Fibroblast of skin of right biceps (primary cell): ENCODE results near the gene MPST.
A peak's percentile ranks its signal among the peaks of the same experiment; 100 is the strongest.

Experiments
- DNase-seq: peaks from one replicate; pipeline ENCODE4 v3.0.0-alpha.2; 2013

The MPST gene

DNA sequence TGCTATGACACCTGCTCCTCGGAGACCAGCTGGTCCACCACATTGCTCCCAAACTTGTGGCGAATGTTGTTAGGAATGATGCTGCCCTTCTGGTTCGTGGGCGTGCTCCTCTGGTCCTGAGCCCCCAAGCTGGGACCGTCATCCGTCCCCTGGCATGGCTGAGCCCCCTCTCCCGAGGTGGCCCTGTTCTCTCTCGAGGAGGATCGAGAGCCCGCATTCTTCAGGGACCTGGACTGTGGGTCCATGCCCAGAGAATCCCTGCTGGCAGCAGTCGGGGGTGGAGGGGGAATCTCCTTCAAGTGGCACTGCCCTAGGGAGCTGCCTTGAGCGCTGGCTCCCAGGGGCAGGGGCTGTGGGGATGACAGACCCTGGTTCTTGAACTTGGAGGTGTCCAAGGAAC lies 17.7 kb upstream of the MPST start:
- DNase-seq: no peak

DNA sequence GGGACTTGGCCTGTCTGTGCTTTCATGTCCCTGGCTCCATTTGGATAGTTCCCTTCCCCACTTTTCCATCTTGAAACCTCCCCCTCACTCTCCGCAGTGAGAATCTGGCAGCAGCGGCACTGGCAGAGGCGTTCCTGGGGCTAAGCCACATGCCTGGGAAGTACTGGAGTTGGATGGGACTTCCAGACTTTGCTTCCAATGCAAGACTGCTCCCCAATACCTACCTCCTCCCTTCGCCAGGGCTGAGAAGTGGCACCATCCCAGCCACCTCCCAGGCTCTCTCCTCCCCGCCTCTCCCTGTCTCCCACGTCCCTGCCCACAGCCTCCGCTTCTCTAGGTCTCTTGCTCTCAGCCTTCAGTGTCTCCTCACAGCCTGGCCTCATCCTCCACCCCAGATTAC lies 16.9 kb upstream of the MPST start:
- no peak for DNase-seq

DNA sequence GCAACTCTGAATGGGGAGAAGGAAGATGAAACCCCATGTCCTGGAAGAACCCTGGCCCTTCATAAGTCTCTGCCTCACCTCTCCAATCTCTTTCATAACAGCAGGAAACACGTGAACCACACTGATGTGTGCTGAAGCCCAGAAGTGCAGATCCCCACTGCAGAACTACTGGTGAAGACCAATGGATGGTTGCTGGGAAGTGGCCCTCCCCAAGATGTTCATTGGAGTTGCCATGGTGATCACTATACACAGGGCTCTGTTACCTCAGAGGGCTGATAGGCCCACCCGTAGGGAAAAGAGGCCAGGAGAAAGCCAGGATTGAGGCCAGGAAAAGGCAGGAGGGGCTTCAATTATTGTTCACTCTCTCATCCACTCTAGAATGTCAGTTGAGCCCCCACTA lies 11.9 kb upstream of the MPST start:
- no peak for DNase-seq

DNA sequence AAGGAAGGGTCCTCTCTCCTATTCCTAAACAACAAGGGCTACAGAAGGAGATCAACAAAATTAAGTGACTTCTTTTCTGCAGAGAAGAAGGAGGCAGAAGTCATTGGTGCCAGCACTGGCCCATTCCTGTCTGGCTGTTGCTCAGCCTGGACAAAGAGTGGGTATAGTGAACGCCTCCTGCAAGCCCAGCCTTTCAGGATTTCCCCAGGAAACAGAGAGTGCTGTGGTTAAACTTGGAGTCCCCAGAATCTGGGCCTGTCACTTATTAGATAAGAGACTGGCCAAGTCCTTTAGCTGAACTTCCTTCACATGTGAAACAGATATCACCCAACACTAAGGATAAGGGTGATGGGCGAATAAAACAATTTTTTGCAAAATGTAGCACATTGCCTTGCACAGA lies 11.2 kb upstream of the MPST start:
- no peak for DNase-seq

DNA sequence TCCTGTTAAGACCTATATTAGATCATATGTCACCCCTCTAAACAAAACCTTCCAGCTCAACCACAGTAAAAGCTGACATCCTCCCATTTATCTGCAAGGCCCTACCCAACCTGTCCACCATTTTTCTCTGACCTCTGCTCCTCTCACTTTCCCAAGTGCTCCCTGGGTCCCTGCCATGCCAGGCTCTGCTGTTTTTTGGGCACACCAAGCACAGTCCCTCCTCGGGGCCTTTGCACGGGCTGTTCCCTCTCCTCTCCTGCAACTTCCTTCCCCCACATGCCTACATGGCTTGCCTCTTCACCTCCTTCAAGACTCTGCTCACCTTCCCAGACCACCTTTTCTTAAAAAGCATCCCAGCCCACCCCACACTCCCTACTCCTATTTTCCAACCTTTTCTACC lies 10.1 kb upstream of the MPST start:
- DNase-seq: no peak

DNA sequence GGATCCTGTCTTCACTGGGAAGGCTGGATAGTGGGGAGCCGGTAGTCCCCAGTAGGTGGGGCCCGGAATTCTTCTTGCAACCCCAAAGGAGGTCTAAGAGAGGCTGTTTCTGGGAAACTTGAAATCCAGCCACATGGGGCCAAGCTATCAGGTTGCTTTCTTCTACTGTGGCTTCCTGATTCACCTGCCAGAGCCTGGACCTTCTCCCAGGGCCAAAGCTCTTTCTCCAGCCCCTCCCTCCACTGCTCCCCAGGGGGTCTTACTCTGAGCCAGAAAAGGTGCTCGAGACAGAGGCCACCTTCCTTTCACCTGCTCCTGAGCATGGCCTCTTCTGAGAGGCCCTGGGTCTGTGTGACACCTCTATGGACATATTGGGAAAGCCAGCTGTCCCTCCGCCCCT lies 9.4 kb upstream of the MPST start:
- no peak for DNase-seq

DNA sequence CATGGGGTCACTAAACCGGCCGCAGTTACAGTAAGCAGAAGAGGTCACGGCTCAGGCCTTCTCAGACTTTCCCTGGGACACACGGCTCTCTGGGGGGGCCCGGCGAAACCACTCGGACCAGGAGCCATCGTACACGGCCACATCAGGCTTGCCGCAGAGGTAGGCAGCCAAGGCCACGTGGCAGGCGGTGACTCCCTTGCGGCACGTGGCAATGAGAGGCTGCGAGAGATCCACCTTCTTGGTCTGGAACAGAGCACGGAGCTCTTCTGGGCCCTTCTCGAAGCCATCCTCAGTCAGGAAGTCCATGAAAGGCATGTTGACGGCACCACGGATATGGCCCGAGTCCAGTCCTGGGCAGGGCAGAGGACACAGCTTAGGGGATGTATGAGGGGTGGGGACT lies 8.6 kb upstream of the MPST start:
- no peak for DNase-seq

DNA sequence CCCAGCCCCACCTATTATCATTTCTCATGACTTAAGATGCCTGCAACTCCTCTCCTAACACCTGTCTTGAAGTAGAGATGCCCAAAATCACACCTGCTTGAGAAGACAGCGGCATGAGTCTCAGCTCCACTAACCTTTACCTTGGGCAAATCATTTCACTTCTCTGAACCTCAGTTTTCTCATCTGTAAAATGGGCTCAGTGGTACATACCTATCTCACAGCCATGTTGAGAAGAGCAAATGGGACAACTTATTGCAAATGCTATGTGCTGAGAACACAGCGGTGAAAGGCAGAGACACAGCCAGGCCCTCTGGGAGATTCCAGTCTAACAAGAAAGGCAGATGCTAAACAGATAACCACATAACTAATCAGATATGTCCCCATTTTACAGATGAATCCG lies 8.1 kb upstream of the MPST start:
- DNase-seq: no peak

DNA sequence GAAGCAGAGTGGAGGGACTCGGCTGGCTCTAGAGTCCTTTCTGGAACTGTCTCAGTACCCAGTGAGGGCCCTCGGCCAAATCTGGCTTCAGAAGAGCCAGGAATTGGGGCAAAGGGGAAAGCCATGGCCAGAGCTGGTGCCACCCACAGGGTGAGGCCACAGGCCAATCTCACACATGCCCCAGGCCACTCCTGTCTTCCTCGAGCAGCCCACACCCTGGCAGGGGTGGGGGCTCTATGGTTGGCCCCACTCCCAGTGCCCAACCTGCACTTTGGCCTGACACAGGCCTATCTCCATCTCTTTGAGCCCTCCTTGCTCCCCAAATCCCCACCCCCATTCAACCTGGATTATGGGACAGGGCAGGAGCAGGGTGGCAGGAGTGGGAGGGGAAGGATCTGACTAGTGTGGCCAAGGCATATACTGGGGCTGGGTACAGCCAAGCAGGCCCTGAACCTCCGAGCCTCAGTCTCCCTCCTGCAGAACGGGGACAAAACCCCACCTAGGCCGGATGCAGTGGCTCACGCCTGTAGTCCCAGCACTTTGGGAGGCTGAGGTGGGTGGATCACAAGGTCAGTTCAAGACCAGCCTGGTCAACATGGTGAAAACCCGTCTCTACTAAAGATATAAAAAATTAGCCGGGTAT lies 7.2 kb upstream of the MPST start:
- DNase-seq: no peak

DNA sequence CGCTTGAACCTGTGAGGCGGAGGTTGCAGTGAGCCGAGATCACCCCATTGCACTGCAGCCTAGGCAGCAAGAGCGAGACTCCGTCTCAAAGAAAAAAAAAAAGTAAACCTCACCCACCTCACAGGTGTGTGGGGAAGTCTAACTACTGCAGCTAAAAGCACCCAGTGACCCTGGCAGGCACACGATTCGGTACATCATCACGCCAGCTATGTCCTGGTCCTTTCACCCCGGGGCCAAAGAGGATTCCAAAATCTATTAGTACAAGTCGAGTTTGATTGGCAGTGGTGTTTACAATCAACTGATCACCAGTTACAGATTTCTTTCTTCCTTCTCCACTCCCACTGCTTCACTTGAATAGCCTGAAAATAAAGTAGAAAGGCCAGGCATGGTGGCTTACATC lies 6.6 kb upstream of the MPST start:
- DNase-seq: no peak

DNA sequence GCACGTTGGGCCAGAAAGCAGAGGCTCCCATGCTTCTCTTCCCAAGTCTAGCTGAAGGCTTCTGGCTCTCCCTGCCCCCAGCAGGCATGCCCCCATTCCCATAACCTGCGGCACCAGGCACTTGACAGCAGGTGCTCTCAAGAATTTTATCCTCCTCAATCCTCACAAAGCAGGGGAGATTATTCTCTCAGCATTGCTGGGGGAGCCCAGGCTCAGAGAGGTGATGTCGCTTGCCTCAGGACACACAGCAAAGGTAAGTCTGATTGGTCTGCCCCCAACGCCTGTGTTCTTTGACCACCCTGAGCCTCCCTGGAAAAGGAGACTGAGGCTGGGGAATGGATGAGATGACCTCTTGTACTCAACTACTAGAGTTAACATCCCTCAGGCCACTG lies 5.1 kb upstream of the MPST start:
- no peak for DNase-seq

DNA sequence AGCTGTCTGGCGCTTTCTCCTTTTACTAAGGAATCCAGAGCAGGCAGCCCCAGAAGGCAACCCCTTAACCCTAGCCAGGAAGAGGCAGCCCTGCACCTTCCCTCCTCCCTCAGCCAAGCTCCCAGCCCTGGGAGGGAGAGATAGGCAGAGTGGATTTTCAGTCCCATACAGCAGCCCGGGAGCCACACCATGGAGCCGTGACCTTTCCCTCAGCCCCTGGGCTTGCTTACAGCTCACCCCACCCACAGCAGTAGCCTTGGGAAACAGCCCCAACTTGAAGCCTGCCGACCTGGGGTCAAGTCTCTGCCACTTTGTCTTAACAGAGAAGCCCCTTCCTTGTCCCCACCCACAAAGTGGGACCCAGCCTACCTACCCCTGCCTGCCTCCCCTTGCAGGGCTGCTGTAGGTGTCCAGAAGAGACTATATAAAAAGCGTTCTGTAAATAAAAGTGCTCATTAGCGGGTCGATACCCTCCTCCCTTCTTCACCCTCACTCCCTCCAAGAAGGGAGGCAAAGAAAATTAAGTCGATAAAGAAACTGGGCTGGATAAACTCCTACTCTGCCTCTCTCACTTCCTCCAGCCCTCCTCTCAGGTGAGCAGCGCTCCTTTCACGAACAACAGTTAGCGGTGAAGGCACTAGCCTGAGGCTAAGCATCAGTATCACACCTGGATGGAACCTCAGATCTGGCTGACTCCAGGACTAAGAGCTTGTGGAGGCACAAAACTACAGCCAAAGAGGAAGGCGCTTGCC lies 4.5 kb upstream of the MPST start:
- no peak for DNase-seq

DNA sequence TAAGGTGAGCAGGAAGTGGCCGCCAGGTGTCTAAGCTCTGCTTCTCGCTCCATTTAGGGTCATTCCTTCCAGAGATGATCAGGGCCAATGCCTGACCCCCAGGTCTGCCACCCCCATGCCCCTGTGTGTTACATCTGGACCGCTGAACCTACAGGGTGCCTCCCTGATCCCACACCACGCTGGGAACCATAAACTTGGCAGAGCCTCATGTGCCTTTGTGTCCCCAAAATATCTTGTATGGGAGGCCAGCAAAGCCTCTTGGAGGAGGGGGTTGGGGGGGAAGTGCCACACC lies 4.0 kb upstream of the MPST start:
- no peak for DNase-seq

DNA sequence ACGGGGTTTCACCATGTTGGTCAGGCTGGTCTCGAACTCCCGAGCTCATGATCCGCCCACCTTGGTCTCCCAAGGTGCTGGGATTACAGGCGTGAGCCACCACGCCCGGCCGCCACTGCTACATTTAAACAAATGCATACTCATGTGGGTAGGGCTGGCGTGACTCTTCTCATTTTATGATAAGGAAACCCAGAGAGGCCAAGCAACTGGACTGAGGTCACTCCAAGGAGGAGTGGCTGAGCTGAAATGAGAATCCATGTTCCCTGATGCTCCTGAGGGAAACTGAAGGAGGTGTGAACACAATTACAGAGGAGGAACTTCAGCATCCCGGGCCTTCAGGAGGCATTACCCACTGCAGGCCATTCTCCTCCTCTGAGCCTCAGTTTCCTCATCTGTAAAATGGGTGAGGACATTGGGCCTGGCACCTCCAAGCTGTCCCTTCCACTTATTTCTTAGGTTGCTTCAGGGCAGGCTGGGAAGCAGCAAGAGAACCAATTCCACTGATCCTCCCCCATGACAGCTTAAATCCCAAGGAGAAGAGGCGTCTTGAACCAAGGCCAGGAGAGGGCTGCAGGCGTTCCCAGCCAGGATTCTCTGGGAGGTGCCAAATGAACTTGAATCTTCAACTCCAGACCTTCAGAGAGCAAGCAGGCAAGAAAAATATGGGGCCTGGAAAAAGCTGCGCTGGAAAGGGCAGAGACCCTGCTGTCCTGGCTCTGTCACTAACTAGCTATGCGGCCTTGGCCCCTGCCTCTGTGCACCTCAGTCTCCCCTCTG lies 3.2 kb upstream of the MPST start:
- DNase-seq: no peak

DNA sequence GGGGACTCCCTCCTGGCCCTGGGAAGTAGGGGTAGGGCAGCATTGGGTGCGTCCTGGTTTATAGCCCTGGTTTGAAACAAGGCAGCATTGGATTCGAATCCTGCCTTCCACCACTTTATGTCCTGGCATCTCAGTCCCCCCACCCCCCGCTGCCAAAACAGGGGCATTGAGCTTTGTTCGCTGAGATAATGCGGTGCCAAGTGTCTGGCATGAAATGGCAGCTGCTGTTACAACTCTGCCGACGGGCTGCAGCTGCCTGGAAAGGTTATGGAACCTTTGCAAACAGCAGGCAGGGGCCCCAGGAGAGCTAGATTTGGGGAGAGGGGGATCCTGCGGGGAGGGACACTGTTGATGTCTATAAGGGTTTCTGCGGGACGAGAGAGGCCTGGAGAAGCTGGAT lies 2.2 kb upstream of the MPST start:
- DNase-seq: no peak

DNA sequence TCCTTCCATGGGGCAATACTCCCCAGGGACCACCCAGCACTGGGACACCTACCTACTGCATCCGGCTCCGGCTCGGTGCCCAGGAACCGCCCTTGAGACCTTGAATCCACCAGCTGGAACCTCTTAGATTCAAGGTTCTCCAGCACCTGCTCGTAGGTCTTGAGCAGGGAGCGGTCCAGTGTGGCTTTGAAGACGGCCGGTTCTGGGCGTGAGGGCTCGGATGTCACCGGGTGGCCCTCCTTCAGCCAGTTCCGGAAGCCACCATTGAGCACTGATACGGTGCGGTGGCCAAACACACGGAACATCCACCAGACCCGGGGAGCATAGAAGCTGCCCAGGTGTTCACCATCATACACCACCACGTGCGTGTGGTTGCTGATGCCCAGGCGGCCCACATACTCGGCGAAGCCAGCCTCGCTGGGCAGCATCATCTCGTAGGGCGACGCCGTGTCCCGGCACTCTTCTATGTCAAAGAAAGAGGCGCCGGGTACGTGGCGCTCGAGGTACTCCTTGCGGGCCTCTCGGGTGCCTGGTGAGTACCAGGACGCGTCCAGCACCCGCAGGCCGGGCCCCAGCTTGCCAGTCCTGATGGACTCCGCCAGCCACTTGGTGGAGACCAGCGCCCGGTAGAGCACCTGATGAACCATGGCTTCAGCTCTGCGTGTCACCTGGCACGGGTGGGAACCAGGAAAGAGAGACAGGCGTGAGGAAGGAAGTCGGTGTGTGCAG lies 1.3 kb upstream of the MPST start:
- DNase-seq: no peak

DNA sequence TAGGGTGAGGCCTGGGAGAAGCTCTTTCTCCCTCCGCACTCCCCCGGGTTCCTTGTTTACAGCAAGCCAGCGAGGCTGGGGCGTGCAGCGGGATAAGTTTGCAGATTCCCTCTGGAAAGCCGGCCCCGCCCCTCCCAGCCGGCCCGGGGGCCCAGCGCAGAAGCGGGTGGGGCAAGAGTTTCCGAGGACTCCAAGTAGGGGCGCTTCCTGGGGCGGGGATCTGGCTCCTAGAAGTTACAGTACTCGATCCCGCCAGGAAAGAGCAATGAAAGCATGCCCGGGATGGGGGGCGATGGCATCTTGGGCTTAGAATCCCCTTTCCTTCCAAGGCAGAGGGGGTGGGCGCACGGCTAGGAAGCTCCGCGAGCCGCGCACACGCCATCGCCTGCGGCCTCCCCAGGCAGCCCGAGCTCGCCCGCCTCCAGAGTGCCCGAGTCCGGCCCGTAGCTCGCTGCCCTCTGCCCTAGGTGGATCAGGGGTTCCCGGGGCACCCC lies 680 bp upstream of the MPST start:
- DNase-seq: peak; percentile 54

DNA sequence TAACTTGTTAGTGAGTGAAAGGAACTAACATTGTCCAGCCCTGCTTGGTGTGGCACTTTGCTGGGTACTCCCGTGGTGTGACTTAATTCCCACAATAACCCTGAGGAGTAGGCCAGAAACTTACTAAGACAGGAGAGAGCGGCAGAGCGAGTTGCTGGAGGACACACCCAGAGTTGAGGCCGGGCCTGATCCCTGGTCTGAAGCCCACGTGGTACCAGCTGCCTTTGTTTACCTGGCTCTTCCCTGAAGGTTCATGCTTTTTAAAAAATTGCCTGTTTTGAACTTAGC lies 594 bp downstream of the MPST start:
- DNase-seq: peak; percentile 42

DNA sequence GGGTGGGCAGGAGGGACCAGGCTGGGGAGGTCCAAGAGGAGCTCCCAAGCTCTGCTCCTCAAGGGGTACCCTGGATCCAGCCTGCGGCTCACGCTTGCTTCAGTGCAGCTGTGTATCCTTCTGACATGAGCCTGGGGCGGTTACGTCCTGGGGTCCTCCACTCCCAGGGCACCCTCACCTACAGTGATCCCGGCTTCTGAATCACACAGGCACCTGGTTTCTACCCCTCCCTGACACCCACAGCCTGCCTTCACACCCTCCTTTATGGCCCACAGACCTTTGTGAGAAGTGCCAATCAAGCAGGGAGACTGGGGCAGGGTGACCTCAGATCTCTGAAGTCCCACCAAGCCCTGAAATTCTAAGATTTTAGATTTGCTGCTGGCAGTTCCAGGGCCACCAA lies 1.5 kb downstream of the MPST start:
- no peak for DNase-seq

DNA sequence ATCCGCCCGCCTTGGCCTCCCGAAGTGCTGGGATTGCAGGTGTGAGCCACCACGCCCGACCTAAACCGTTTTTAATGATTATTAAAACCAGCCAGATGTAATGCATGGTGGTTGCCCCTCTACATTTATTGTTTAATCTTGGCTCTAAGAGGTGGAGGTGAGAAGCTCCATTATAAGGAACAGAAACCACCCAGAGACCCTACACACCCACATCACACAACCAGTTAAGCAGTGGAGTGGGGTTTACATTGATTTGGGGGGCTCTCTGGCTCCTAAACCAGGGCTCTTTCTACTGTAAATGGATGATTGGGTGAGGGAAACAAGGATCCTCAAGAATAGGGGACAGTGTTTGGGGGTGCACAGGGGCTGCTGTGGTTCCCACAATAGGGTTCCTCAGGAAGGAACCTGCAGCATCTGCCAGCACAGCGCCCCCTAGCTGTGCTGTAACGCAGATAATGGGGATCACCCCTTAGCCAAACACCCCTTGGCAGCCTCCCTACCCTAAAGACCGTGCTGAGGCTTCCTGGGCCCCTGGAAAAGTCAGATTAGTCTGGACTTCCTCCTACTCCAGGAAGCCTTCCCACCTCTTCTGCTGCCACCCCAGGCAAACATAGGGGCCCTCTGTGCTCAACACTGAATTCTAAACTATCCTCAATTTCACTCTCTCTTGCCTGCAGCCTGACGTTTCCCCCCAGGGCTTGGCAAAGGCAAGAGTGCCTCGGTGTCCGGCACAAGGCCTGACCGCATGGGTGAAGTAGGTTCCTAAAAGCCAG lies 2.4 kb downstream of the MPST start:
- peak; percentile 29 for DNase-seq

DNA sequence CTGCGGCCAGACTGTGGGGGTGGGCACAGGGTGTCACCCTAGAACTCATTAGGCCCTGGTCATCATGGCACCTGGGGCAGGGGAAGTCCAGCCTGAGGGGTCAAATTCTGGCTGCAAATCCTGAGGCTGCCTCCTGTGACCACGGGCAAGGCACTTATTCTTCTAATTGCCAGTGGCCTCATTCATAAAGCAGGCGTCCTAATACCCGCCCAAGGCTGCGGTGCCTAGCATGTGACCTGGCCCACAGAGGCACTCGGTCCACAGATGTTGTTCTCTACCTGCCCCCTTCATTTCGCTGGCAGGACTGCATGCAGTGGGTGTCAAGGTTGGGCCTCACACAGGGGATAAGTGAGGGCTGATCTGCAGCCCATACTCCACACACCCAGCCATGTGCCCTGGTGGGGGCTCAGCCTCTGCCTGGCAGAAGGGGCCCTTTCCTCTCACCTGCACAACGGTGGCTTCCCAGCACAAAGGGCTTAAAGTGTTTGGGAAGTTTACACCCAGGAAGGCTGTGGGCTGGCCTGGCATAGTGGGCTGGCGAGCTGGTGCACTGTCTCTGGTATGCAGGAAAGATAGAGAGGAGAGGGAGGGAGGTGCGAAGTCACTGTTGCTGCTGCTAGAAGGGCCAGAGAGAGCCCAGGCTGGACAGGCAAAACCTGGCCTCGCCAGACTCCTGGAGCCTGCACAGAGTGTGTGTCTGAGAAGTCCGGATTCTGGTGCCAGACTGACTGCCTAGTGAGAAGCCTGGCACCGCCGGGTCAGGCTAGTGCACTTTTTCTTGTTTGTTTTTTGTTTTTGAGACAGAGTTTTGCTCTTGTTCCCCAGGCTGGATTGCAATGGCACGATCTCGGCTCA lies 3.2 kb downstream of the MPST start:
- no peak for DNase-seq

DNA sequence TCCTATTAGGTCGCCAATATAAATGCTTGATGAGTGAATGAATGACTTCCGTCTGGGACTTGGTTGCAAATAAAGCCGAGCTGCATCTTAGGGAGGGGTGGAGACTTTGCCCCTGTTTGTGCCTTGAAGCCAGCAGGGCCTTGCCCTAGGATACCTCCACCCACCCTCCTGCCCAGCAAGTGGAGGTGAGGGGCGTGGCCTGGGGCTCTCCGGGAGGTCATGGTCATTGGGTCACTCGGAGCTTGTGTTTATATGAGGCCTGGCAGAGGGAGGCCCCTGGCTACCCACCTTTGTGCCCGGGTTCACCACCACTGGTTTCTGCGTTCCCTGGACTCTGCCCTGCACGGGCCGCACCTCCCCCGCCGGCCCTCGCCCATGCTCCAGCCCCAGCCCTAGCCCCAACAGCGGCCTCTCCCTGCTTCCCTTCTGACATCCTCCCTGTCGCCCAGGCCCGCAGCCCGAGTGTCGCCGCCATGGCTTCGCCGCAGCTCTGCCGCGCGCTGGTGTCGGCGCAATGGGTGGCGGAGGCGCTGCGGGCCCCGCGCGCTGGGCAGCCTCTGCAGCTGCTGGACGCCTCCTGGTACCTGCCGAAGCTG lies 4.3 kb downstream of the MPST start:
- DNase-seq: no peak
